Stimulated activated CD8-positive, alpha-beta memory T cell treated with anti-CD3 and anti-CD28 coated beads, Interleukin-2, amount 100 ng/mL, for 48 hours (primary cell): ENCODE data around the gene ZNF280D.

Source experiments
- DNase-seq, 2 donors: peaks; one replicate each; pipeline ENCODE4 v3.0.0-alpha.2; 2020; ENCODE audit warnings: low read depth in 2 of 2

Gene ZNF280D

DNA sequence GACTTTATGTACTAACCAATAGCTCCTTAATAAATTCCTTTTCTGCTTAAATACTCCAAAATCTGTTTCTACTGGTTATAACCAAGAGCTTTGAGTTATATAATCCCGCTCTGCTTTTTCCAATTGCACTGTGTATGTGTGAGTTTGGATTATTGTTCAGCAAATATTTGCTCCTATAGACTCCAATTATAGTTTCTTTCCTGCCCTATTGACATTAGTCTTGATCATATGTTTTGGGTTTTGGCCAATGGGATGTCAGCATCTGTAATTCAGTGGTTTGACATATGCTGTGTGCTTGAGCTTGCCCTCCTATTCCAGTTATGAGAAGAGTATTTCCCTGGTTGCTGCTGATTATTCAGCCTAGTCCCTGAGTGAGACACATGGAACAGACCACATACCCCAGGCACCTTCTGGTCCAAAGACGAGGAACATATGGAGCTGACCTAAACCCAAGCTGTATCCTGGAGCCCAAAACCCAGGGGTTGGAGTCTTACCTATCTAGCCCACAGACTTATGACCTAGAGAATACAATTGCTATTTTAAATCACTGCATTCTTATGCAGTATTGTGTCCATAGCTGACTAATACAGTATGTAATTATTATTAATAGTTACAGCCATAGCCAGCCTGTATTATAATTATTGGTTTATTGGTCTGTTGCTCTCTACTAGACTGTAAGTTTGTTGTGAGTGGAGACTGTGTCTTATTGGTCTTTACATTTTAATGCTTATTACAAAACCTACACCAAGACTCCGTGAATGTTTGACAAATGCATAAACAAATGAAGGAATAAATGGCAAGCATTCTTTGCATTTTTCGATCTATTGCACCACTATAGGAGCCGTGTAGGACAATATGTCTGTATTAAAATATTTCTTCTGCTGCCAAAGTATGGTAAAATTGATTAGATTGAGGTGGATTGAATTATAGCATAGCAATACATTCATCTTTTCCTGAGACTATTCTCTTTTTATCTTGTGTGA lies 11.7 kb upstream of the ZNF280D start:
- DNase-seq: no peak

DNA sequence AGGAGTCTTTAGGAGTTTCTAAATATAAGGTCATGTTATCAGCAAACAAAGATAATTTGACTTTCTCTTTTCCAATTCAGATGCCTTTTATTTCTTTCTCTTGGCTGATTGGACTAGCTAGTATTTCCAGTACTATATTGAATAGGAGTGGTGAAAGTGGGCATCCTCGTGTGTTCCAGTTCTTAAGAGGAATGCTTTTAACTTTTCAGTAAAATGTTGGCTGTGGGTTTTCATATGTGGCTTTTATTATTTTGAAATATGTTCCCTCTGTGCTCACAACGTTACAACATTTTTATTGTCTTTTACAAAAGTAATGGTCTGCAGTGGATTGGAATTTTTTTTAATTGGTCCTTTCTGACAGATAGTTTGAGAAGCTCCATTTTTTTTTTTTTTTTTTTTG lies 8.2 kb upstream of the ZNF280D start:
- no peak for DNase-seq

DNA sequence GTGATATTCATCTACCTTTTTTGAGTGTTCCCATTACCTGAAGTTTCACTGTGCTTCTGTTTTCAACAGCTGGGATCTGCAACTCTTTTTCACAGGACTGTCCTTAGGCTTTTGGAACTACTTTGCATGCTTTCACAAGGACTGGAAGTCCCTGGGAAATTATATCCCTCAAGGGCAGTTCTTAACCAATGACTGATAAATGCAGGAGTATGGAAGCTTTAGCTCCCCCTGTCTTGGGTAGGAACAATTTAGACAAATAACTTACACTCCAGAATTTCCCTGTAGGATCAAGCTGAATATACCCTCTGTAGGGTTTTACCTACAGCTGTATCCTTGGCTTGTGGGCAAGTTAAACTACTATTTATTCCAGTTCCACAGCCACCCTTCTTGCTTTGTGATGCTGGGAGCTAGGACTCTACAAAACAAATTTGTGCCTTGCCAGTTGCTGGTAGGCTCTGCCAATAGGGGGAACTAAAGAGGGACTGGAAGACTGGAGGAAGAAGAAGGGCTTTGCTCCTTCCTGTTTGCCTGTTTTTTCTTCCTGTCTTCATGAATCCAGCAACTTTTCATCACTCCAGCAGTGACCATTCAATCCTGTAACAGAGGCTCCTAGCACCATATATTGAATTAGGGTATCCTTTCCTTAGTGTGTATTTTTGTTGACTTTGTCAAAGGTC lies 6.8 kb upstream of the ZNF280D start:
- DNase-seq: no peak

GRCh38 chr15:56739474-56739873 lies 6.2 kb upstream of the ZNF280D start:
- no peak for DNase-seq

DNA sequence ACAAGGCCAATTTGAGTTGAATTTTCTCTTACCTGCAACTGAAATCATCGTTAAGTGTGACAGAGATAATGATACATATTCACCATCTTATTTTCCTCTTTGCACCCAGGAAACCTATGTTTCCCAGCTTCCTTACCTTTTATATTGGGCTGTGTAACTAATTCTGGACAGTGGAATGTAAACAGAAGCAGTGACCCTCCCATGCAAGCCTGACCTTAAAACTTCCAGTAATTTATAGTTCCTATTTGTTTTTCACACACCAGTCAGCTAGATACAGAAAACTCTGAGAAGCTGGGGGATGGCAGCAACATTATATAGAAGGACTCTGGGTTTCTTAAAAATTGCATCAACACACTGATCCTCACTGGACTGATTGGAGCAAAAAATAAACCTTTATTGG lies 4.5 kb upstream of the ZNF280D start:
- DNase-seq: no peak

GRCh38 chr15:56736881-56737707 lies 3.8 kb upstream of the ZNF280D start:
- no peak for DNase-seq

DNA sequence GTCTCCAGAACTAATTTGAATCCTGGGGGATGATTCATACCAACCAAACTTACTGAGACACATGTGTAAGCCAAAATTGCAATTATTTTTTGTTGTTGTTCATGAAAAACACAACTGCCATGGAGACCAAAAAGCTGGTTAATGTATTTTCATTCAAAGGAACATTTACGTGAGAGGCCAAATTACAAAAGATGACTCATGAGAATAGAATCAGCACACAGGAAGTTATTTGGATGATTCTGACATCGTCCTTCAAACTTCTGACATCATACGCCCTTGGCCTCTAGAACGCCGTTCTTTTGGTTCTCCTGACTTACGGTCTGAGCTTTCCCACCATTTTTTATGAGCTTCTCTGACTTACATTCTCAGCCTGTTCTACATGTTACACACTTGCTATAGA lies 3.0 kb upstream of the ZNF280D start:
- DNase-seq: no peak

DNA sequence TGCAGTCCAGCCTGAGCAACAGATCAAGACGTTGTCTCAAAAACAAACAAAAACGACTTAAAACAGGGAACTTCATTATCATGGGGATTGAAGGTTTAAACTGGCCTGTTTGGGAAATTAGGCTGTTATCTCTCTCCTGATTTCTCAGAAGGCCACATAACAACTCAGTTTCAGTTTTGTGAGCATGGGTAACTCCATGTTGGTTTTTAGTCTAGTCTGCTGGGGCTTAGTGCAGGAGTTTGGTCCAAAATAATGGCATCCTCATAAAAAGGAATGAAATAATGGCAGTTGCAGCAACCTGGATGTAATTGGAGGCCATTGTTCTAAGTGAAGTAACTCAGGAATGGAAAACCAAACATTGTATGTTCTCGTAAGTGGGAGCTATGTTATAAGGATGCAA lies 2.3 kb upstream of the ZNF280D start:
- DNase-seq: no peak

- no peak for DNase-seq
Observed at GRCh38 chr15:56734013-56734635, 815 bp upstream of the ZNF280D start.

DNA sequence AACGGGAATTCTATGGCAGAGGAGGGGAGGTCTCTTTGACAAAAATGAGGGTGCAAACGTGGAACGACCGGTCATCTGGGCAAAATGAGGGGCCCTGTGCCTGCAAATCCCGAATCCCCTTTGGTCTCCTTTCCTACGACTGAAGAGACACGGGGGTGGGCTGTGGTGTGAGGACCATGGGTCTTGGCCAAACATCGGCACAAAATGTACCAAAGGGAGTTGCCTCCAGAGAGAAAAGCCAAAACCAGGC lies 498 bp downstream of the ZNF280D start:
- DNase-seq: no peak

- no peak for DNase-seq
Observed at GRCh38 chr15:56732135-56732885, 999 bp downstream of the ZNF280D start.

DNA sequence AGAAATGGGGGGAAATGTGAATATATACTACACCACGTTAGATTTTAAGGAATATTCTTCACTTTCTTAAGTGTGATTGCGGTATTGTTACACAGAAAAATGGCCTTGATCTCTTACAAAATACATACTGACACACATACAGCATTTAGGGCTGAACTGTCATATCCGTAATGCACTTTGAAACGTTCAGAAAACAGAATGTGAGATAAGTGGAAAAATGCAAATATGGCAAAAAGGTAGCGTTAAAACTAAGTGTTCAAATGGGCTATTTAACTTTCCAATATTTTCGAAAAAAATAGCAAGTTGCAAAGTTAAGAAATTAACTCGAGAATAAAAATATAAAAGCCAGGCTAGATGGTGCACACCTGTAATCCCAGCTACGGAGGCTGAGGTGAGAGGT lies 1.8 kb downstream of the ZNF280D start:
- no peak for DNase-seq

GRCh38 chr15:56729561-56729960 lies 3.7 kb downstream of the ZNF280D start:
- no peak for DNase-seq

GRCh38 chr15:56725386-56725785 lies 7.9 kb downstream of the ZNF280D start:
- DNase-seq: no peak

DNA sequence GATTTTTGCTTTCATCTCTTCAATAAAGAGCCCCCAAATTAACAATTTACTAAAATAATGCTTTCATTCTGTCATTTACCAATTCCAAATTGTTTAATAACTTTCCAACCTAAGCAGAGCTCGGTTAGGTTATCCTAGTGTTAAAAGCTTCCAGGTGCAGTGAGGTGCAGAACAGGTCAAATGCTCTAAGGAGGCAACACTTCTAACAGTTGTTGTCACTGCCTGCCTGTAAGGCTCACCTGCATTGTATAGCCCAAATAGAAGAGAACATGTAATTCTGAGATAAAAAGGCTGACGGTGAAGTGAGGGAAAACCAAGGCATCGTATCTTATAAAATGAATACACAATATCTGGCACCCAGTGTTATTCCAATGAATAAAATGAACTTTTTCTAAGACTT lies 9.1 kb downstream of the ZNF280D start:
- DNase-seq: no peak

DNA sequence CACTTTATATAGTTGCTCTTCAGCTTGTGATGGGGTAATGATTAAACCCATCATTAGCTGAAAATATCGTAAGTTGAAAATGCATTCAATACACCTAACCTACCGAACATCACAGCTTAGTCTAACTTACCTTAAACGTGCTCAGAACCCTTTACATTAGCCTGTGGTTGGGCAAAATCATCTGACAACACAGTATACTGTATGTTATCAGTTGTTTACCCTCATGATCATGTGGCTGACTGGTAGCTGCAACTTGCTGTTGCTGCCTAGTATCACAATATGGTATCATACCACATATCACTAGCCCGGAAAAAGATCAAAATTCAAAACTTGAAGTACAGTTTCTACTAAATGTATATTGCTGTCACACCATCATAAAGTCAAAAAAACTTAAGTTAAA lies 9.5 kb downstream of the ZNF280D start:
- DNase-seq: no peak

DNA sequence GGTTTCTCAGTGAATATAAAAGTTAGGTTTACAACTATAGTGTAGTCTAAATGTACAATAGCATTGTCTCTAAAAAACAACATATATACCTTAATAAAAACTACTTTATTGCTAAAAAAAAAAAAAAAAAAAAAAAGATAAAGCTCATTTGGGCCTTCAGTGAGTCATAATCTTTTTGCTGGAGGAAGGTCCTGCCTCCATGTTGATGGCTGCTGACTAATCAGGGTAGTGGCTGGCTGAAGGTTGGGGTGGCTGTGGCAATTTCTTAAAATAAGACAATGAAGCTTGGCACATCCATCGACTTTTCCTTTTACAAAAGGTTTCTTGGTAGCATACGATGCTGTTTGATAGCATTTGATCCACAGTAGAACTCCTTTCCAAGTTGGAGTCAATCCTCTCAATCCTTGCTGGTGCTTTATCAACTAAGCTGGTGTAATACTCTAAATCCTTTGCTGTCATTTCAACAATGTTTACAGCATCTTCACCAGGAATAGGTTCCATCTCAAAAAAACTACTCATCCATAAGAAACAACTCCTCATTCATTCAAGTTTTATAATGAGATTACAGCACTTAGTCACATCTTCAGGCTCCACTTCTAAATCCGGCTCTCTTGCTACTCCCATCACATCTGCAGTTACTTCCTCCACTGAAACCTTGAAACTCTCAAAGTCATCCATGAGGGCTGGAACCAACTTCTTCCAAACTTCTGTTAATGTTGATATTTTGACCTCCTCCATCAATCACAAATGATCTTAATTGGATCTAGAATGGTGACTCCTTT lies 13.3 kb downstream of the ZNF280D start:
- no peak for DNase-seq

DNA sequence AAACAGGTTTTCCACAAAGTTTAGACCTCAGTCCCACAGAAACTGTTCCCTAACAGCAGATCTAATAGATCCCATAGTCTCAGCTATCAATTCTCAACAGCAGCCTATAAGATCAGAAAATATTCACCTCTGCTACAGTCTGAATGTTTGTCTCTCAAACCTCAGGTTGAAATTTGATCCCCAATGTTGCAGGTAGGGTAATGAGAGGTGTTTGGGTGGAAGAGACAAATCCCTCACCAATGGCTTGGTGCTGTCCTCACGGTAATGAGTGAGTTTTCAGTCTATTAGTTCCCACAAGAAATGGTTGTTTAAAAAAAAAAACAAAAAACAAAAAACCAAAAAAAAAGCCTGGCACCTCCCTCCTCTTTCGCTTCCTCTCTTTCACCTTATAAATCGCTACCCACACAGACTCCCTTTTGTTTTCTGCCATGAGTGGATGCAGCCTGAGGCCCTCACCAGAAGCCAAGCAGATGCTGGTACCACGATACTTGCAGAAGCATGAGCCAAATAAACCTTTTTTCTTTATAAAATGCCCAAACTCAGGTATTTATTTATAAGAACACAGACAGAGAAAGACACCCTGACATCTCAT lies 14.2 kb downstream of the ZNF280D start:
- no peak for DNase-seq

GRCh38 chr15:56718560-56718959 lies 14.7 kb downstream of the ZNF280D start:
- no peak for DNase-seq

GRCh38 chr15:56716334-56716733 lies 17.0 kb downstream of the ZNF280D start:
- no peak for DNase-seq
